C4-2B (cell line): ENCODE results near the gene ACER1.
"Not testable (repeated sequence)": the region's sequence is repeated elsewhere in the genome, so short reads cannot be mapped to it uniquely, and the experiment has no call there.

Source experiments
- H3K27ac ChIP-seq: fragments of 450-650 bp; 2 replicates; pipeline ENCODE4 v1.5.1; 2017
- CTCF ChIP-seq: fragments of 450-650 bp; conservative IDR thresholded peaks from 2 replicates; pipeline ENCODE4 v1.5.1; 2017; ENCODE audit warnings: mild to moderate bottlenecking
- ZFX ChIP-seq: fragments of 450-650 bp; IDR thresholded peaks from 2 replicates; pipeline ENCODE4 v1.6.1; 2017

Gene ACER1

GRCh38 chr19:6325614-6326013 lies 7.8 kb downstream of the ACER1 start:
- TF ChIP-seq ZFX (no peak), CTCF (no peak)
- H3K27ac ChIP-seq, result no peak overlapping the region

GRCh38 chr19:6324757-6325156 lies 8.7 kb downstream of the ACER1 start:
- TF ChIP-seq ZFX (no peak), CTCF (no peak)
- no peak overlapping the region for H3K27ac ChIP-seq

GRCh38 chr19:6322284-6322683 lies 11.1 kb downstream of the ACER1 start:
- TF ChIP-seq CTCF, result no peak
- TF ChIP-seq ZFX, result no peak
- no peak overlapping the region for H3K27ac ChIP-seq

GRCh38 chr19:6319376-6319775 lies 14.0 kb downstream of the ACER1 start:
- TF ChIP-seq CTCF (no peak), ZFX (no peak)
- H3K27ac ChIP-seq, result no peak overlapping the region

GRCh38 chr19:6318772-6319171 lies 14.6 kb downstream of the ACER1 start:
- no peak overlapping the region for H3K27ac ChIP-seq
- TF ChIP-seq ZFX (no peak), CTCF (no peak)

- not testable (repeated sequence) for H3K27ac ChIP-seq
These were observed 17.8 kb downstream of the ACER1 start for GRCh38 chr19:6315646-6316045.

- H3K27ac ChIP-seq, result no peak overlapping the region
- TF ChIP-seq ZFX (no peak), CTCF (no peak)
These were observed 19.9 kb downstream of the ACER1 start for GRCh38 chr19:6313398-6313969.

- H3K27ac ChIP-seq, result no peak overlapping the region
- TF ChIP-seq CTCF (no peak), ZFX (no peak)
These were observed 21.4 kb downstream of the ACER1 start for GRCh38 chr19:6312018-6312417.
